Neural progenitor cell (in vitro differentiated cells): Measurements from ENCODE around the gene CDC25B. TPM values are rescaled to one million over a fixed set of nuclear protein-coding genes. Genes with fewer than 3 reads are reported as not detected.
A peak's percentile ranks its signal among the peaks of the same experiment; 100 is the strongest.

Experiments used
- DNase-seq: peaks from one replicate; pipeline ENCODE4 v3.0.0-alpha.2; 2016; ENCODE audit warnings: low spot score
- H2AFZ ChIP-seq: fragments of 200-600 bp; sonication (generic); replicated peaks from 2 replicates; pipeline ENCODE4 v1.6.1; 2016; ENCODE audit warnings: antibody characterized with exemption
- H3F3A ChIP-seq: fragments of 200-600 bp; sonication (generic); 2 replicates; pipeline ENCODE4 v1.6.1; 2016; ENCODE audit warnings: antibody characterized with exemption, low read depth
- H3K27ac ChIP-seq: fragments of 200-600 bp; sonication (generic); 2 replicates; pipeline ENCODE4 v1.5.1; 2016; ENCODE audit warnings: mild to moderate bottlenecking
- H3K27me3 ChIP-seq: fragments of 200-600 bp; sonication (generic); 2 replicates; pipeline ENCODE4 v1.6.1; 2016; ENCODE audit warnings: mild to moderate bottlenecking, moderate library complexity
- H3K36me3 ChIP-seq: fragments of 200-600 bp; sonication (generic); 2 replicates; pipeline ENCODE4 v1.5.1; 2016
- H3K4me1 ChIP-seq: fragments of 200-600 bp; sonication (generic); 2 replicates; pipeline ENCODE4 v1.6.1; 2016; ENCODE audit warnings: mixed run types
- H3K4me2 ChIP-seq: fragments of 200-600 bp; sonication (generic); 2 replicates; pipeline ENCODE4 v1.6.1; 2016
- H3K4me3 ChIP-seq: fragments of 200-600 bp; sonication (generic); 2 replicates; pipeline ENCODE4 v1.5.1; 2016
- H3K79me2 ChIP-seq: fragments of 200-600 bp; sonication (generic); 2 replicates; pipeline ENCODE4 v1.6.1; 2016; ENCODE audit warnings: low read depth
- H3K9ac ChIP-seq: fragments of 200-600 bp; sonication (generic); 2 replicates; pipeline ENCODE4 v1.6.1; 2016
- H3K9me3 ChIP-seq: fragments of 200-600 bp; sonication (generic); 2 replicates; pipeline ENCODE4 v1.5.1; 2016; ENCODE audit warnings: low read depth
- H4K20me1 ChIP-seq: fragments of 200-600 bp; sonication (generic); 2 replicates; pipeline ENCODE4 v1.6.1; 2016; ENCODE audit warnings: low read depth
- H3K27ac Mint-ChIP-seq: 3 replicates; pipeline ENCODE4 v1.8.0; 2021; ENCODE audit warnings: mixed read lengths
- H3K27me3 Mint-ChIP-seq: 2 replicates; pipeline ENCODE4 v1.8.0; 2022; ENCODE audit warnings: low read depth, mild to moderate bottlenecking, inconsistent platforms, moderate library complexity, mixed read lengths; ENCODE audit not compliant: insufficient read depth
- H3K36me3 Mint-ChIP-seq: 3 replicates; pipeline ENCODE4 v1.8.0; 2021; ENCODE audit warnings: mixed read lengths
- H3K4me1 Mint-ChIP-seq: 3 replicates; pipeline ENCODE4 v1.8.0; 2021; ENCODE audit warnings: mixed read lengths
- H3K4me3 Mint-ChIP-seq: 3 replicates; pipeline ENCODE4 v1.8.0; 2021; ENCODE audit warnings: mild to moderate bottlenecking, moderate library complexity, mixed read lengths
- H3K9me3 Mint-ChIP-seq: 3 replicates; pipeline ENCODE4 v1.8.0; 2020; ENCODE audit warnings: mixed read lengths
- EZH2 ChIP-seq: fragments of 200-600 bp; sonication (generic); IDR thresholded peaks from 2 replicates; pipeline ENCODE4 v1.6.1; 2017; ENCODE audit warnings: antibody characterized with exemption, mild to moderate bottlenecking, moderate library complexity
- EZH2phosphoT487 ChIP-seq: fragments of 200-600 bp; sonication (generic); IDR thresholded peaks from 2 replicates; pipeline ENCODE4 v1.6.1; 2017; ENCODE audit warnings: antibody characterized with exemption
- total RNA-seq: library from RNA; depleted of rRNA; stranded (reverse); fragments of >200 nt; gene quantifications from 2 replicates; pipeline ENCODE4 v1.2.3, GENCODE V29; 2015; ENCODE audit warnings: low replicate concordance
- TF ChIP-seq, protein P1 (sequence below): fragments of 200-600 bp; sonication (generic); IDR thresholded peaks from 2 replicates; pipeline ENCODE4 v1.5.1; 2017; ENCODE audit warnings: antibody characterized with exemption, mild to moderate bottlenecking

Gene CDC25B
- total RNA-seq, 1 donor from 2014 or later: 9.3 TPM

DNA sequence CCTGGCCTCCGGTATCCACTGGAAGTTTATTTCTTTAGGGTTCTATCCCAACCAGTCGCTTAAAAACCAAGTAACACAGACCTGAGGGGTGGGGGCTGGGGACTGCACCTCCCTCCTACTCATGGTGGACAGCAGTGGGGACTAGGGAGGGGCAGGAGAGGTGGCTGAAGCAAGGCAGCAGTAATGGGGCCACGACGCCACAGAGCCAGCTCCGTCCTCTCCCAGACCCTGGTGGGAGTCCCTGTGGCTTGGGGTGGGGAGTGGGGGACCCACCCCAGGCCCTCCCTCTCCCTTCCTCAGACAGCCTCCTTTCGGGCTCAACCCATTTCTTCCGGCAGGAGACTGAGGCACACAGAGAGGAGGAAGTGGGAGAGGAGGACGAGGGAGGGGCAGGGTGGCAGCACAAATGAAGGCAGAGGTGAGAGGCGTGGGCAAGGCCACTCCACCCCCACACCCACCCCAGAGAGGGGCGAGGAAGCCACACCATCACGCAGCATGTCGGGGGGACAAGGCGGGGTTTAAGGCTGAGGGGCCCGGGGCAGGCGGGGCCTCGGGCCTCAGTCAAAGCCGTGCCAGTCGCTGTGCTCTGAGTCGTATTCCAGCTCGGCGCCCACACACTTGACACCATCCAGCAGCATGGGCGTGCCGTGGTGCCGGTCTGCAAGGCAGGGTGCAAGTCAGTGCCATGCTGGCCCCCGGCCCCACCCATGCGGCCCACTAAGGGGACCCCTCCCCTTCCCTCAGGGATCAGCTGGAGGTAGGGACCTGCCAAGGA lies 42.4 kb upstream of the CDC25B start:
- peaks cover 13% of the 10 kb centered on the region for H3K4me1 Mint-ChIP-seq
- Histone ChIP-seq H3F3A (peaks cover 26% of the 10 kb centered on the region), H2AFZ (no peak overlapping the region), H3K9ac (no peak overlapping the region), H3K27ac (no peak overlapping the region), H3K27me3 (peaks cover 43% of the 10 kb centered on the region), H3K9me3 (no peaks in the 10 kb centered on the region), H3K4me3 (no peak overlapping the region), H3K79me2 (no peaks in the 10 kb centered on the region), H3K4me1 (peaks cover 4% of the 10 kb centered on the region), H3K36me3 (no peaks in the 10 kb centered on the region), H4K20me1 (peaks cover 25% of the 10 kb centered on the region), H3K4me2 (no peak overlapping the region)
- peaks cover 6% of the 10 kb centered on the region for H3K9me3 Mint-ChIP-seq
- no peak overlapping the region for H3K4me3 Mint-ChIP-seq
- no peak overlapping the region for H3K27ac Mint-ChIP-seq
- H3K36me3 Mint-ChIP-seq: peaks cover 20% of the 10 kb centered on the region
- no peak for TF ChIP-seq EZH2phosphoT487
- H3K27me3 Mint-ChIP-seq: peaks cover 25% of the 10 kb centered on the region
- DNase-seq: no peak

DNA sequence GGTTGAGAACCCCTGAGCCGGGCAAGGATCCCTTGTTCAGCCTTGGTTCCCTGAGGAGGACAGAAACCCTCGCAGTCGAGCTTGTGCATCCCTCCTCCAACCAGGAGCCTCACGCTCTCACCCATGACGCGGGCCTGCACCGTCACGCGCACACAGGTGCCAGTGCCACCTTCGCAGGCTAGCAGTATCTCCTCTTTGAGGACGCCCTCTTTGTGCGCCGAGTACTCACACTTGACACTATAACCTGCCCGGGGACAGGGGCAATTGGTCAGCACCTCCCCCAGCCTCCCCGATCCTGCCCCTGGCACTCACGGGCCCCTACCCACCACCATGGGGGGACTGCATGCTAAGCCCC lies 41.9 kb upstream of the CDC25B start:
- H3K9ac ChIP-seq: no peak overlapping the region
- Mint-ChIP-seq H3K27me3 (peaks cover 21% of the 10 kb centered on the region), H3K36me3 (peaks cover 20% of the 10 kb centered on the region), H3K27ac (no peak overlapping the region), H3K4me3 (no peak overlapping the region), H3K4me1 (peaks cover 13% of the 10 kb centered on the region), H3K9me3 (peaks cover 6% of the 10 kb centered on the region)
- H2AFZ ChIP-seq: no peak overlapping the region
- H3K36me3 ChIP-seq: no peaks in the 10 kb centered on the region
- TF ChIP-seq, protein P1, sequence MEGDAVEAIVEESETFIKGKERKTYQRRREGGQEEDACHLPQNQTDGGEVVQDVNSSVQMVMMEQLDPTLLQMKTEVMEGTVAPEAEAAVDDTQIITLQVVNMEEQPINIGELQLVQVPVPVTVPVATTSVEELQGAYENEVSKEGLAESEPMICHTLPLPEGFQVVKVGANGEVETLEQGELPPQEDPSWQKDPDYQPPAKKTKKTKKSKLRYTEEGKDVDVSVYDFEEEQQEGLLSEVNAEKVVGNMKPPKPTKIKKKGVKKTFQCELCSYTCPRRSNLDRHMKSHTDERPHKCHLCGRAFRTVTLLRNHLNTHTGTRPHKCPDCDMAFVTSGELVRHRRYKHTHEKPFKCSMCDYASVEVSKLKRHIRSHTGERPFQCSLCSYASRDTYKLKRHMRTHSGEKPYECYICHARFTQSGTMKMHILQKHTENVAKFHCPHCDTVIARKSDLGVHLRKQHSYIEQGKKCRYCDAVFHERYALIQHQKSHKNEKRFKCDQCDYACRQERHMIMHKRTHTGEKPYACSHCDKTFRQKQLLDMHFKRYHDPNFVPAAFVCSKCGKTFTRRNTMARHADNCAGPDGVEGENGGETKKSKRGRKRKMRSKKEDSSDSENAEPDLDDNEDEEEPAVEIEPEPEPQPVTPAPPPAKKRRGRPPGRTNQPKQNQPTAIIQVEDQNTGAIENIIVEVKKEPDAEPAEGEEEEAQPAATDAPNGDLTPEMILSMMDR: no peak
- no peak for TF ChIP-seq EZH2
- no peak for TF ChIP-seq EZH2phosphoT487
- peaks cover 25% of the 10 kb centered on the region for H4K20me1 ChIP-seq
- peaks cover 26% of the 10 kb centered on the region for H3F3A ChIP-seq
- H3K27ac ChIP-seq: no peak overlapping the region
- no peak overlapping the region for H3K4me3 ChIP-seq
- H3K9me3 ChIP-seq: no peaks in the 10 kb centered on the region
- H3K4me1 ChIP-seq: peaks cover 6% of the 10 kb centered on the region
- H3K27me3 ChIP-seq: peaks cover 38% of the 10 kb centered on the region
- no peak for DNase-seq
- H3K79me2 ChIP-seq: no peaks in the 10 kb centered on the region
- no peak overlapping the region for H3K4me2 ChIP-seq

DNA sequence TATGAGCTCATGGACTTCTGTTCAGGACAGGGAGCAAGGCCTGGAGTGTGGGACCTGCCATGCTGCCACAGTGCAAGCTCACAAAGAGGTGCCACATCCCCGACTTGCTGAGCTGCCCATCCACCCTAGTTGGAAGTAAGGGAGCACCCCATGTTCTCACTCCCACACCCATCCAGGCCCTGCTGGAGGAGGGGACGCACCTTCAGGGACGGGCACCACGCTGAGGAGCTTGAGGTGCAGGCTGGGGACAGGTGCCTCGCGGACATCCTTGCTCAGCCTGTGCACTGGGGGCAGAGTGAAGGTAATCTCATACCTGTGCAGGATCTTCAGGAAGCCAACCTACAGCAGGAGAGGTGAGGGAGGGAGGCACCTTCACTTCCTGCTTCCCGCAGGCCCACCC lies 40.8 kb upstream of the CDC25B start:
- H3K9me3 ChIP-seq: no peaks in the 10 kb centered on the region
- peaks cover 26% of the 10 kb centered on the region for H3F3A ChIP-seq
- no peak overlapping the region for H3K27ac ChIP-seq
- H3K79me2 ChIP-seq: no peaks in the 10 kb centered on the region
- Mint-ChIP-seq H3K27ac (no peak overlapping the region), H3K36me3 (peaks cover 24% of the 10 kb centered on the region), H3K9me3 (peaks cover 6% of the 10 kb centered on the region), H3K4me1 (peaks cover 17% of the 10 kb centered on the region), H3K27me3 (peaks cover 19% of the 10 kb centered on the region), H3K4me3 (no peak overlapping the region)
- no peak overlapping the region for H2AFZ ChIP-seq
- H3K27me3 ChIP-seq: peaks cover 28% of the 10 kb centered on the region
- no peak overlapping the region for H3K4me3 ChIP-seq
- TF ChIP-seq EZH2phosphoT487 (no peak), EZH2 (no peak)
- H3K9ac ChIP-seq: no peak overlapping the region
- no peak overlapping the region for H3K4me2 ChIP-seq
- no peak for DNase-seq
- H4K20me1 ChIP-seq: peaks cover 21% of the 10 kb centered on the region
- H3K4me1 ChIP-seq: peaks cover 12% of the 10 kb centered on the region
- no peaks in the 10 kb centered on the region for H3K36me3 ChIP-seq

DNA sequence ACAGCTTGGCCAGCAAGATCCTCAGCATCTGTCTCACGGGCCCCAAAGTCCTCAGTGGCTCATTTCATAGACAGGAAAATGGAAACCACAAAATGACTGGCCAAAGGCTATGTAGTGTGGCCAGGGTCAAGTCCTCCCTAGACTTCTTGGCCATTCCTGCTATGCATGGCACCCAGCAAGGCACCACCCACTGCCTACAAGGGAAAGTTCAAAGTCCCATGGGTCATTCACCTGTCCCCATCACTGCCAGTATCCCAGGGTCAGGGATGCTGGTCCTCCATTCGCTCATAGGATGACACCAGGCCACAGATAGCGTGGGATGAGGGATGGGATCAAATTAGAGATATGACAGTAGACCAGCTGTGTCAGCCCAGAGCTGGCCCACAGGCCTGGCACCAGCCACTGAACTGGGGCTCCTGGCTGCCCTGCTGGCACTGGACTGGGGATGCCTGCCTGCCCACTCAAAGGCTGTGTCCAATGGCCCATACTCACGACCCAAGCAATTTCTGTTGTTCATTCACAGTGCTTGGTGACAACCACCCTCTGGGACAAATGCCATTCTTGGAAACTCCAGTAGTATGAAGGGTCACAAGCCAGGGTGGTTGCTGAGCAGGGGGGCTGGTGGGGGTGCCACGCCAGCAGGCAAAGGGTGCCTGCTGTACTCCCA lies 40.2 kb upstream of the CDC25B start:
- peaks cover 12% of the 10 kb centered on the region for H3K27me3 Mint-ChIP-seq
- no peak for TF ChIP-seq EZH2phosphoT487
- TF ChIP-seq, protein P1: no peak
- no peak for TF ChIP-seq EZH2
- no peak overlapping the region for H3K27ac ChIP-seq
- H3K9ac ChIP-seq: no peak overlapping the region
- no peaks in the 10 kb centered on the region for H3K79me2 ChIP-seq
- peaks cover 1% of the 10 kb centered on the region for H3K9me3 Mint-ChIP-seq
- H3K4me3 Mint-ChIP-seq: peak overlapping the region; percentile 57
- no peaks in the 10 kb centered on the region for H3K9me3 ChIP-seq
- peaks cover 20% of the 10 kb centered on the region for H3K36me3 Mint-ChIP-seq
- peaks cover 19% of the 10 kb centered on the region for H3K4me1 ChIP-seq
- H3K4me3 ChIP-seq: no peak overlapping the region
- peaks cover 21% of the 10 kb centered on the region for H3K27me3 ChIP-seq
- H3K27ac Mint-ChIP-seq: no peak overlapping the region
- DNase-seq: no peak
- H3K36me3 ChIP-seq: no peaks in the 10 kb centered on the region
- peaks cover 14% of the 10 kb centered on the region for H4K20me1 ChIP-seq
- peaks cover 26% of the 10 kb centered on the region for H3F3A ChIP-seq
- H3K4me2 ChIP-seq: no peak overlapping the region
- H2AFZ ChIP-seq: no peak overlapping the region
- H3K4me1 Mint-ChIP-seq: peaks cover 14% of the 10 kb centered on the region
